T-helper 17 cell (primary cell): ENCODE results near the gene APCDD1. TPM values are rescaled to one million over a fixed set of nuclear protein-coding genes. Genes with fewer than 3 reads are reported as not detected.

Source experiments
- ATAC-seq: fragments of 150-1000 bp; cut with Tn5 transposase; 2 replicates; pipeline ENCODE4 v1.10.0; 2021; ENCODE audit warnings: mild to moderate bottlenecking, moderate library complexity
- DNase-seq, 3 donors: peaks; one replicate each; pipeline versions ENCODE4 v3.0.0 to v3.0.0-alpha.2; 2020 to 2021
- H3K9me3 ChIP-seq: one replicate; pipeline ENCODE4 v1.7.0; 2013; ENCODE audit warnings: low read length, mild to moderate bottlenecking; ENCODE audit not compliant: control insufficient read depth, poor library complexity, severe bottlenecking
- H3K27ac Mint-ChIP-seq: one replicate; pipeline ENCODE4 v1.8.0; 2022; ENCODE audit warnings: mild to moderate bottlenecking, moderate library complexity, mixed read lengths
- H3K27me3 Mint-ChIP-seq: one replicate; pipeline ENCODE4 v1.8.0; 2022; ENCODE audit warnings: mixed read lengths
- H3K36me3 Mint-ChIP-seq: one replicate; pipeline ENCODE4 v1.8.0; 2022; ENCODE audit warnings: low read depth, mixed read lengths
- H3K4me1 Mint-ChIP-seq: one replicate; pipeline ENCODE4 v1.8.0; 2022; ENCODE audit warnings: mild to moderate bottlenecking, mixed read lengths
- H3K4me3 Mint-ChIP-seq: one replicate; pipeline ENCODE4 v1.8.0; 2022; ENCODE audit warnings: mild to moderate bottlenecking, moderate library complexity, mixed read lengths
- total RNA-seq, 4 donors: library from RNA in 2 of 4; stranded (reverse) in 2 of 4; gene quantifications; one replicate each; pipeline ENCODE4 v1.2.3 and lab custom pipeline; 2022 to 2026

Gene APCDD1
- total RNA-seq (not detected), total RNA-seq (lab: John Stamatoyannopoulos, UW) (0 reads per million in 2 donors)

GRCh38 chr18:10453806-10454680 lies at the start of gene APCDD1:
TSS of gene APCDD1 (plus strand) at chr18:10454635. CDS start at chr18:10454982, 347 bp downstream.
- no peak for DNase-seq
- peaks cover 76% of the 10 kb centered on the region for H3K27me3 Mint-ChIP-seq
- no peak for ATAC-seq

GRCh38 chr18:10405014-10405493 lies 49.4 kb upstream of the APCDD1 start:
- Mint-ChIP-seq H3K27me3 (peaks cover 31% of the 10 kb centered on the region), H3K4me1 (peaks cover 2% of the 10 kb centered on the region), H3K4me3 (no peak overlapping the region), H3K27ac (no peak overlapping the region), H3K36me3 (no peaks in the 10 kb centered on the region)
- DNase-seq (no peak), ATAC-seq (no peak)
- H3K9me3 ChIP-seq = no peaks in the 10 kb centered on the region

More at GRCh38 chr18:10453806-10454680, at the start of gene APCDD1:
- H3K4me3 Mint-ChIP-seq = peak within 1 kb of the TSS; percentile 63
- H3K36me3 Mint-ChIP-seq = peaks cover 3% of the 10 kb centered on the region
- no peak within 1 kb of the TSS for H3K27ac Mint-ChIP-seq
- H3K4me1 Mint-ChIP-seq = no peaks in the 10 kb centered on the region
- no peaks in the 10 kb centered on the region for H3K9me3 ChIP-seq

GRCh38 chr18:10405816-10406663 lies 48.4 kb upstream of the APCDD1 start:
- no peak overlapping the region for H3K4me3 Mint-ChIP-seq
- ATAC-seq (no peak), DNase-seq (no peak)
- peaks cover 2% of the 10 kb centered on the region for H3K4me1 Mint-ChIP-seq
- H3K9me3 ChIP-seq = no peaks in the 10 kb centered on the region
- H3K27ac Mint-ChIP-seq = no peak overlapping the region
- no peaks in the 10 kb centered on the region for H3K36me3 Mint-ChIP-seq
- peaks cover 26% of the 10 kb centered on the region for H3K27me3 Mint-ChIP-seq

- ATAC-seq (no peak), DNase-seq (no peak)
- Mint-ChIP-seq H3K27me3 (peaks cover 31% of the 10 kb centered on the region), H3K4me1 (peaks cover 2% of the 10 kb centered on the region), H3K4me3 (no peak overlapping the region), H3K27ac (no peak overlapping the region), H3K36me3 (no peaks in the 10 kb centered on the region)
- no peaks in the 10 kb centered on the region for H3K9me3 ChIP-seq
Measured at GRCh38 chr18:10408131-10408530, 46.3 kb upstream of the APCDD1 start.

- H3K27me3 Mint-ChIP-seq = peaks cover 31% of the 10 kb centered on the region
- no peak for ATAC-seq
- H3K4me3 Mint-ChIP-seq = no peak overlapping the region
- no peaks in the 10 kb centered on the region for H3K36me3 Mint-ChIP-seq
- no peaks in the 10 kb centered on the region for H3K9me3 ChIP-seq
- H3K4me1 Mint-ChIP-seq = peaks cover 2% of the 10 kb centered on the region
- DNase-seq = no peak
- no peak overlapping the region for H3K27ac Mint-ChIP-seq
Measured at GRCh38 chr18:10409041-10409440, 45.4 kb upstream of the APCDD1 start.

- H3K4me3 Mint-ChIP-seq = peak overlapping the region; percentile 28
- ATAC-seq (no peak), DNase-seq (no peak)
- H3K9me3 ChIP-seq = no peaks in the 10 kb centered on the region
- H3K4me1 Mint-ChIP-seq = peaks cover 2% of the 10 kb centered on the region
- no peaks in the 10 kb centered on the region for H3K36me3 Mint-ChIP-seq
- H3K27me3 Mint-ChIP-seq = peaks cover 33% of the 10 kb centered on the region
- H3K27ac Mint-ChIP-seq = no peak overlapping the region
Measured at GRCh38 chr18:10410472-10411308, 43.7 kb upstream of the APCDD1 start.

- Mint-ChIP-seq H3K4me1 (no peaks in the 10 kb centered on the region), H3K36me3 (no peaks in the 10 kb centered on the region), H3K27me3 (peaks cover 29% of the 10 kb centered on the region), H3K4me3 (no peak overlapping the region), H3K27ac (no peak overlapping the region)
- no peak for ATAC-seq
- H3K9me3 ChIP-seq = no peaks in the 10 kb centered on the region
- DNase-seq = no peak
Measured at GRCh38 chr18:10412933-10413332, 41.5 kb upstream of the APCDD1 start.

GRCh38 chr18:10413722-10414121 lies 40.7 kb upstream of the APCDD1 start:
- Mint-ChIP-seq H3K4me1 (no peaks in the 10 kb centered on the region), H3K27me3 (peaks cover 26% of the 10 kb centered on the region), H3K27ac (no peak overlapping the region), H3K4me3 (no peak overlapping the region), H3K36me3 (no peaks in the 10 kb centered on the region)
- ATAC-seq = no peak
- no peaks in the 10 kb centered on the region for H3K9me3 ChIP-seq
- no peak for DNase-seq

GRCh38 chr18:10414293-10414842 lies 40.1 kb upstream of the APCDD1 start:
- Mint-ChIP-seq H3K27me3 (peaks cover 26% of the 10 kb centered on the region), H3K27ac (no peak overlapping the region), H3K36me3 (no peaks in the 10 kb centered on the region), H3K4me1 (no peaks in the 10 kb centered on the region), H3K4me3 (no peak overlapping the region)
- ATAC-seq (no peak), DNase-seq (no peak)
- no peaks in the 10 kb centered on the region for H3K9me3 ChIP-seq

GRCh38 chr18:10416065-10416464 lies 38.4 kb upstream of the APCDD1 start:
- ATAC-seq (no peak), DNase-seq (no peak)
- no peak overlapping the region for H3K27ac Mint-ChIP-seq
- H3K36me3 Mint-ChIP-seq = no peaks in the 10 kb centered on the region
- H3K4me3 Mint-ChIP-seq = no peak overlapping the region
- H3K4me1 Mint-ChIP-seq = no peaks in the 10 kb centered on the region
- H3K9me3 ChIP-seq = no peaks in the 10 kb centered on the region
- H3K27me3 Mint-ChIP-seq = peaks cover 21% of the 10 kb centered on the region

GRCh38 chr18:10417191-10417590 lies 37.2 kb upstream of the APCDD1 start:
- H3K27ac Mint-ChIP-seq = no peak overlapping the region

GRCh38 chr18:10417664-10418063 lies 36.8 kb upstream of the APCDD1 start:
- ATAC-seq = no peak
- Mint-ChIP-seq H3K27me3 (peaks cover 19% of the 10 kb centered on the region), H3K36me3 (no peaks in the 10 kb centered on the region), H3K4me1 (no peaks in the 10 kb centered on the region), H3K4me3 (no peak overlapping the region), H3K27ac (no peak overlapping the region)
- no peaks in the 10 kb centered on the region for H3K9me3 ChIP-seq
- no peak for DNase-seq

More at GRCh38 chr18:10417191-10417590, 37.2 kb upstream of the APCDD1 start:
- no peak for ATAC-seq
- Mint-ChIP-seq H3K36me3 (no peaks in the 10 kb centered on the region), H3K4me3 (no peak overlapping the region), H3K27me3 (peaks cover 19% of the 10 kb centered on the region), H3K4me1 (no peaks in the 10 kb centered on the region)
- no peak for DNase-seq
- no peaks in the 10 kb centered on the region for H3K9me3 ChIP-seq
